Caki2 (cell line): ENCODE data around the gene DHX30. TPM values are rescaled to one million over a fixed set of nuclear protein-coding genes. Genes with fewer than 3 reads are reported as not detected.

Experiments
- DNase-seq: peaks from one replicate; pipeline ENCODE4 v3.0.0-alpha.2; 2015; ENCODE audit warnings: low read depth
- in situ Hi-C: cut with HindIII; loops from 2 replicates; pipeline ENCODE4 v1.10.0; 2016; ENCODE audit warnings: low sequenced_read_pairs, low pct_unique_long_range_greater_than_20kb, mixed read lengths
- total RNA-seq: library from RNA; depleted of rRNA; stranded (reverse); fragments of >200 nt; shearing (Covaris generic); gene quantifications from 2 replicates; pipeline ENCODE4 v1.2.3, GENCODE V29; 2014; ENCODE audit warnings: low replicate concordance

DHX30 gene
- total RNA-seq, 1 experiment from 2014 or later: 67.0 TPM

- no peak for DNase-seq
- in situ Hi-C loops: no loop called here
These were observed 46.3 kb downstream of the DHX30 start for GRCh38 chr3:47849186-47849698.

DNA sequence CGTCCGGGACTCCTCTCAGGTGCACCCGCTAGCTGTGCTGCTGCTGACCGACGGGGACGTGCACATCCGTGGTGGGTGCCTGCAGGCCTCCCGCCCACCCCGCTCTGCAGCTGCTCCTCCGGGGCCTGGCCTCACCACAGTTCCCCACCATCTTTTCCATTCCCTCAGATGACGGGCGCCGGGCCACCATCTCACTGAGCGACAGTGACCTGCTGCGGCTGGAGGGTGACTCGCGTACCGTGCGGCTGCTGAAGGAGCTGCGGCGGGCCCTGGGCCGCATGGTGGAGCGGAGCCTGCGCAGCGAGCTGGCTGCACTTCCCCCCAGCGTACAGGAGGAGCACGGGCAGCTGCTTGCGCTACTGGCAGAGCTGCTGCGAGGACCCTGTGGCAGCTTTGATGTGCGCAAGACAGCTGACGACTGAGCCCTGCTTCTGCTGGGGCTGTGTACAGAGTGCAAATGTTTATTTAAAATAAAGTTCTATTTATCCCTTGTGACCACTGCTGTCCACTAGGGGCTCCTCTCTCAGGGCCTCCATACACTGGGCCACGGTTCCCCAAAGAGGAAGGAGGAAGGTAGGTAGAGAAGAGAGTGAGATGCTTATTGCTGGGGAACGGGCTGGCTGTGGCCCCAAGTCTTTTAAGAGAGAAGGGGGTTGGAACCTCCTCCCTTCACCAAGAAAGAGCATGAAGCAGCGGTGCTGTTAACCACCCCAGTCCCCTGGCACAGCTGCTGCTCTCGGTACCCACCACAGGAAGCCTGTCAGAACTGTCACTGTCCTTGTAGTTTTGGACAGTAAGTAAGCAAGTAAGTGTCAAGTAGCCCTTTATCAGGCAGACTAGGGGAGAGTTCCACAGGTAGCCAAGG lies 47.0 kb downstream of the DHX30 start:
- peak; percentile 20 for DNase-seq
- in situ Hi-C loops: no loop called here

- in situ Hi-C loops: no loop called here
- no peak for DNase-seq
These were observed 47.8 kb downstream of the DHX30 start for GRCh38 chr3:47850564-47851410.

DNA sequence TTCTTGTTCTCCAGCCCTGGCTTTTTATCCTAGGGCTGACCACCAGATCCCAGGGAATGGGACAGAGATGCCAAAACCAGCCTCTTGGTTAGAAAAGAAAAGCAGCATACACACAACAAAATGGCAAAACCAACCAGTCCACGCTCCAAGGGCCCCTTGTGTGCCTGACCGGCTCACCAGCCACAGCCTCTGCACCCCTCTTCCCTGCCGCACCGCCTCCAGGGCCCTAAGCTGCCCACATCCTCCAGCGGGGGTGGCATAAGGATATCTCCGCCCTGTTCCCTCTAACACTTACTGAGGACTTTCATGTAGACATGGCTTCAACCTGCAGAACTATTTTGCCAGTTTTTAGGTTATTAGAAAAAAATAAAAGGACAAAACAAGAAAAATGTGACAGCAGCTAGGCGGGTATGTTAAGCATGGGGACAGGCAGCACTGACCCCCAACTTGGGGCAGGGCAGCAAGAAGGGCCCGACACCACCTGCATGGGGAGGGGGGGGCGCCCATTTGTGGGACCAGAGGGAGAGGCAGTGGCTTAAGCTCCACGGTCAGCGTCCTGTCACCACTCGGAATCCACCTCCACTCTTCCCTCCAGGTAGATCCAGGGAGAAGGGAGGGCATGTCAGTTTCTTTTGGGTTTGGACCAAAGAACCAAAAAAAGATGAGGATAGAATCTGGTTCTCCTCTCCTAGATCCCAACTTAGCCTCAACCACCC lies 49.1 kb downstream of the DHX30 start:
- no peak for DNase-seq
- in situ Hi-C loops: no loop called here

- DNase-seq: no peak
- in situ Hi-C loops: no loop called here
These were observed 50.0 kb downstream of the DHX30 start for GRCh38 chr3:47852604-47853602.

DNA sequence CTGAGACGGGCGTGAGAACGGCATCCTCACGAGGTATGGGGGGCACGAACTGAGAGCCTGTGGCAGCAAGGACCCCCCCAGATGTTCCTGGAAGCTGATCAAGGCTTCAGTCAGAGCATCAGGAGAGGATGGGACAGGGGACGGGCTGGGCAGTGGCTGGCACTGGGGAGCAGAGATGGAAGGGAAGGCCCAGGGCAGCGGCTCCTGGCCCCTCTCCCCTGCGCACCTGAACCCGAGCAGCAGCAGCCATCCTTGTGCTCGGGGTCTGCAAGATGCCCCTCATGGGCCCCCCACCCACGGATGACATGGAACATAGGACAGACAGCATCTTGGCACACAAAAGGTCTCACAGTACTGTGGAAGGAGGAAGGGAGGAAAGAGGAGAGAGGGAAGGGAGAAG lies 51.3 kb downstream of the DHX30 start:
- no peak for DNase-seq
- in situ Hi-C loops: no loop called here

GRCh38 chr3:47854720-47855455 lies 52.0 kb downstream of the DHX30 start:
- in situ Hi-C loops: no loop called here

GRCh38 chr3:47855461-47856383 lies 52.8 kb downstream of the DHX30 start:
- no peak for DNase-seq
- in situ Hi-C loops: no loop called here

More at GRCh38 chr3:47854720-47855455, 52.0 kb downstream of the DHX30 start:
- no peak for DNase-seq

DNA sequence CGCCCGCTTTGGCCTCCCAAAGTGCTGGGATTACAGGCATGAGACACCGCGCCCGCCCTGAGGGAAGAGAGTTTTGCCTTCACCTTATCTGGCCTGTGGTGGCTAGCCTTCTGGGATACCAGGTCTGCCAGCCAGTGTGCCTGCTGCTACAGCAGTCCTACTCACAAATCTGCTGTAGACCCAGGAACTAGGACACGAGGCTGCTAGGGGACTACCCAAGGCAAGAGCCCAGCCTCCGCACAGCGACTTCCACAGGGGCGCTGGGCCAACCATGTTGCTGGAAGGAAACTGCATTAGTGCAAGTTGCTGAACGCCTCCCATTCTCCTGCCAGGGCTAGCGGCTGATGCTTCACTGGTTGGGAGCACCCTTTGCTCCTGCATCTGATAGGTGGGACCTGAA lies 53.7 kb downstream of the DHX30 start:
- in situ Hi-C loops: no loop called here
- no peak for DNase-seq

DNA sequence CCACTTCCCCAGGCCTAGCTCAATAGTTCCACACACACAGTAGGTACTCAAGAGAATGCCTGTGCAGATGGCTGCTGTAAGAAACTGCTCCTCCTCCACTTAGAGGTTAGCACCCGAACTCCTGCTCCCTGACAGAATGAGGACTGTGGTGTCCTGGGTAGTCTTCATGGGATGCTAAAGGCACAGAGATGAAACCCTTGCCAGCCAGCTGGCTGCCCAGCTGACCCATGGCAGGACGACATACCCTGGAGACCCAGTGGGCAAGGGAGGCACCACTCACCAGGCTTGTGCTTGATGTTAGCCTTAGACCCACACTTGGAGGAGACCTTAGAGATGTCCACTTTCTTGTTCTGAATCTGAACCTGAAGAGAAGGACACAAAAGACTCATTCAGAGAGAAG lies 54.2 kb downstream of the DHX30 start:
- in situ Hi-C loops: no loop called here
- no peak for DNase-seq

GRCh38 chr3:47859956-47860605 lies 57.1 kb downstream of the DHX30 start:
- in situ Hi-C loops: no loop called here
- DNase-seq: no peak

- in situ Hi-C loops: no loop called here
- DNase-seq: no peak
These were observed 60.6 kb downstream of the DHX30 start for GRCh38 chr3:47863391-47864128.

GRCh38 chr3:47865192-47865591 lies 62.3 kb downstream of the DHX30 start:
- in situ Hi-C loops: no loop called here
- DNase-seq: no peak

DNA sequence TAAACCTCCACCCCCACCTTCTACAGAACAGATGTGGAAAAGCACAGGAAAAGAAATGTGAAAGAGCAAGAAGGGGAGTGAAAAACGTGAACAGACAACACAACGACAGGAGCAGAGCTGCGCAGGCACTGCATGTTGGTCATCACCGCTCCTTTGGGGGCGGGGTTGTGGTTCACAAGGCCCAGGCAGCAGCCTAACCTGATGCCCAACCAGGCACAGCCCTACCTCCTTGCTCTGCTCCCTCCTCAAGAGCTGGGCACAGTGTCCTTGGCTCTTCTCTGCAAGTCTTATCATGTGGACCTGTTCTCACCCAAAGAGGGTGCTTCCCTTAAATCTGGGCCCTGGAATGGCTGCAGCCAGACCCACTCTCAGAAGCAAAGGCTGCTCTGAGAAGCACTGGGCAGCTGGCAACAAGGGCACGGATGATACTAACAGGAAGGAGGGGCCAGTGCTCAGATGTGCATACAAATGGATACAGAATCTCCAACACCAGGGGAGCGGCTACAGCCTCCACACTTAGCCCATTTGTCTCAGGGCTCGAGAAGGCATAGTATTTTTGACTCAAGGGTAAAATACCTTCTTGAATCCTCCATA lies 64.6 kb downstream of the DHX30 start:
- no peak for DNase-seq
- in situ Hi-C loops: no loop called here
